Heart right ventricle (tissue), 16 donors: ENCODE data around the gene MBD3L4. TPM values are rescaled to one million over a fixed set of nuclear protein-coding genes. Genes with fewer than 3 reads are reported as not detected.
"Not testable (repeated sequence)": the region's sequence is repeated elsewhere in the genome, so short reads cannot be mapped to it uniquely, and the experiment has no call there.

Source experiments
- ATAC-seq, 8 donors: fragments of 200-7000 bp; cut with Tn5 transposase; one replicate each; pipeline ENCODE4 v1.9.1; 2020; ENCODE audit warnings: mild to moderate bottlenecking in 8 of 8, moderate library complexity in 8 of 8, moderate number of reproducible peaks in 1 of 8
- DNase-seq, 2 donors: peaks; one replicate each; pipeline ENCODE4 v3.0.0-alpha.2; 2020
- H3K27ac ChIP-seq, 10 donors: fragments of 200-600 bp; sonication (generic) in 2 of 10; one replicate each; pipeline versions ENCODE4 v1.5.0 to v1.8.0; 2020 to 2022; ENCODE audit warnings: mild to moderate bottlenecking in 3 of 10
- H3K27me3 ChIP-seq, 7 donors: fragments of 200-600 bp; one replicate each; pipeline ENCODE4 v1.8.0; 2021 to 2022; ENCODE audit warnings: mild to moderate bottlenecking in 2 of 7
- H3K36me3 ChIP-seq, 9 donors: fragments of 200-600 bp; sonication (generic) in 1 of 9; one replicate each; pipeline versions ENCODE4 v1.5.0 to v1.8.0; 2020 to 2022; ENCODE audit warnings: mild to moderate bottlenecking in 2 of 9
- H3K4me1 ChIP-seq, 9 donors: fragments of 200-600 bp; sonication (generic) in 1 of 9; one replicate each; pipeline versions ENCODE4 v1.5.0 to v1.8.0; 2020 to 2022; ENCODE audit warnings: mild to moderate bottlenecking in 4 of 9
- H3K4me3 ChIP-seq, 10 donors: fragments of 200-600 bp; sonication (generic) in 2 of 10; one replicate each; pipeline versions ENCODE4 v1.5.0 to v1.8.0; 2020 to 2022; ENCODE audit warnings: mild to moderate bottlenecking in 7 of 10, moderate library complexity in 2 of 10
- H3K9me3 ChIP-seq, 11 donors: fragments of 200-600 bp in 10 of 11; sonication (generic) in 2 of 11; one replicate each; pipeline versions ENCODE4 v1.5.0 to v1.8.0; 2013 to 2022; ENCODE audit warnings: mild to moderate bottlenecking in 2 of 11, control low read depth in 1 of 11, moderate library complexity in 1 of 11
- WGBS, 2 donors: extraction: QIAGEN DNeasy Blood & Tissue Kit; methylation state at CpG; one replicate each; pipeline ENCODE4 v1.1.7; 2013; ENCODE audit warnings: inconsistent platforms in 1 of 2; 5-methylcytosine and 5-hydroxymethylcytosine counted together
- intact Hi-C, 10 donors: fragments of 100-400 bp; cut with DNase I; formaldehyde crosslinking; loops; one replicate each; pipeline versions ENCODE4 v1.11.1 to v1.14.2; 2022
- polyA plus RNA-seq, 2 donors: library from polyadenylated mRNA; stranded (reverse); fragments of 200-250 nt; gene quantifications; one replicate each; pipeline ENCODE4 v1.2.3, GENCODE V29; 2013
- total RNA-seq, 10 donors: library from RNA; stranded (reverse); fragmentation: NEBNext Ultra II Directional in 3 of 10; extraction: Animal tissue kit (Norgen Biotek cat#: 25700) in 3 of 10; gene quantifications; one replicate each; pipeline versions ENCODE4 v1.2.1 to v1.2.4, GENCODE V29; 2021 to 2023
- TF ChIP-seq, protein P1 (sequence below), 9 donors: fragments of 200-600 bp; sonication (generic) in 2 of 9; IDR thresholded peaks; one replicate each; pipeline versions ENCODE4 v1.5.0 to v1.8.0; 2021 to 2022; ENCODE audit warnings: antibody characterized with exemption in 9 of 9, mild to moderate bottlenecking in 5 of 9, moderate library complexity in 1 of 9
- donor health status: Arrhythmogenic right ventricular cardiomyopathy.
- donor health status: ischemic (EF 13 %, LVEDD 7.1; RV severe dilation, severe dysfunction).
- donor health status: healthy with polysubstance abuse.
- donor health status: DM: no; HTN: yes; CAD: no.
- donor health status: DM: no; HTN: no; CAD: no.
- donor health status: ischemic (EF 25% LVEDD 6.9; RV normal size, moderate dysfunction).
- donor health status: ischemic (EF 25% LVEDD 5.7; RV mildly dilated, moderate dysfunction).
- donor health status: healthy.
- donor health status: DM: yes; HTN: yes; CAD: no.
- donor health status: Ischemic cardiomyopathy.
- donor health status: ischemic (EF 35%, LVEDD 5.7; RV mildly dilated, moderate dysfunction).
- donor health status: nonischemic (EF 11% LVEDD 7.7; RV severe dilation, severe dysfunction).
- donor health status: DM: yes; HTN: yes; CAD: no.
- donor health status: PGD.
- donor health status: ischemic (EF 29% LVEDD 5.4; RV normal size, mild dysfunction).
- donor health status: nonischemic (EF 23%, LVEDD 6.1; RV moderate dilation, normal function).

Gene MBD3L4
- total and polyA plus RNA-seq, 12 donors = not detected

GRCh38 chr19:7030278-7030677 is 9.7 kb downstream of the MBD3L4 start, which contains the start of gene MBD3L5:
TSS of gene MBD3L5 (plus strand) at chr19:7030578. CDS start at chr19:7030612, 34 bp downstream.
- DNase-seq, H3K27ac ChIP-seq, H3K4me1 ChIP-seq, ATAC-seq, H3K36me3 ChIP-seq, H3K27me3 ChIP-seq, intact Hi-C loops, H3K9me3 ChIP-seq, H3K4me3 ChIP-seq: not testable (repeated sequence)
- WGBS, 2 donors = no CpG with 5 or more reads among the region's 9 CpGs

- H3K9me3 ChIP-seq, H3K27me3 ChIP-seq, DNase-seq, H3K4me1 ChIP-seq, H3K4me3 ChIP-seq, H3K36me3 ChIP-seq, ATAC-seq, intact Hi-C loops, H3K27ac ChIP-seq: not testable (repeated sequence)
- no CpG with 5 or more reads among the region's 1 CpG for WGBS, 2 donors
Measured at GRCh38 chr19:7028790-7029189, 11.2 kb downstream of the MBD3L4 start.

GRCh38 chr19:7021331-7021730 is 18.6 kb downstream of the MBD3L4 start, which contains the start of gene MBD3L2B:
TSS of gene MBD3L2B (minus strand) at chr19:7021431. CDS start at chr19:7021397, 34 bp downstream.
- intact Hi-C loops, ATAC-seq, DNase-seq: not testable (repeated sequence)

DNA sequence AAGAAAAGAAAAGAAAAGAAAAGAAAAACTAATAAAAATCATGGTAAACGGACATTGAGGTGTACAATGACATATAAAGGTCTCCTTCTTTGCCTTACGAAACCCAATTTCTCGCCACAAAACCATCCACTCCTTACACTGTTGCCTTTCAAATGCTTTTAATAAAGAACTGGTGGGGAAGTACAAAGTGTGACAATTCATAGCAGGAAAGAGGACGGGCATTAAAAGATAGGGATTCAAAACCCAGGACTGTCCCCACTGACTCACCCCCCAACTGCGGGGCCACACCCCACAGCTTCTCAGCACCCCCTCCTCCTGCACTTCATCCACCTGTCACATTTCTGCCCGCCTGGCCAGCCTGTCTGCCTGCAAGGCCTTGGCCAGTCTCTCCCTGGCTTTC is 21.2 kb downstream of the MBD3L4 start:
- Histone ChIP-seq H3K27me3 (peaks cover 0 to 18% (median 4%) of the 10 kb centered on the region in 7 donors), H3K27ac (no peak overlapping the region), H3K4me1 (peaks cover 0 to 5% (median 0%) of the 10 kb centered on the region in 9 donors), H3K36me3 (no peaks in the 10 kb centered on the region), H3K4me3 (no peak overlapping the region), H3K9me3 (no peaks in the 10 kb centered on the region)
- intact Hi-C loops = no loop called here
- WGBS, 2 donors = 75 to 79% methylated on average over 6 of the region's 6 CpGs
- TF ChIP-seq, protein P1, sequence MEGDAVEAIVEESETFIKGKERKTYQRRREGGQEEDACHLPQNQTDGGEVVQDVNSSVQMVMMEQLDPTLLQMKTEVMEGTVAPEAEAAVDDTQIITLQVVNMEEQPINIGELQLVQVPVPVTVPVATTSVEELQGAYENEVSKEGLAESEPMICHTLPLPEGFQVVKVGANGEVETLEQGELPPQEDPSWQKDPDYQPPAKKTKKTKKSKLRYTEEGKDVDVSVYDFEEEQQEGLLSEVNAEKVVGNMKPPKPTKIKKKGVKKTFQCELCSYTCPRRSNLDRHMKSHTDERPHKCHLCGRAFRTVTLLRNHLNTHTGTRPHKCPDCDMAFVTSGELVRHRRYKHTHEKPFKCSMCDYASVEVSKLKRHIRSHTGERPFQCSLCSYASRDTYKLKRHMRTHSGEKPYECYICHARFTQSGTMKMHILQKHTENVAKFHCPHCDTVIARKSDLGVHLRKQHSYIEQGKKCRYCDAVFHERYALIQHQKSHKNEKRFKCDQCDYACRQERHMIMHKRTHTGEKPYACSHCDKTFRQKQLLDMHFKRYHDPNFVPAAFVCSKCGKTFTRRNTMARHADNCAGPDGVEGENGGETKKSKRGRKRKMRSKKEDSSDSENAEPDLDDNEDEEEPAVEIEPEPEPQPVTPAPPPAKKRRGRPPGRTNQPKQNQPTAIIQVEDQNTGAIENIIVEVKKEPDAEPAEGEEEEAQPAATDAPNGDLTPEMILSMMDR (IDR thresholded peaks at IDR 0.05) = no peak
- no peak for DNase-seq
- ATAC-seq = no peak

More at GRCh38 chr19:7021331-7021730, 18.6 kb downstream of the MBD3L4 start, which contains the start of gene MBD3L2B:
- not testable (repeated sequence) for H3K4me3 ChIP-seq, H3K36me3 ChIP-seq, H3K27ac ChIP-seq, H3K9me3 ChIP-seq, H3K4me1 ChIP-seq
- WGBS, 2 donors = no CpG with 5 or more reads among the region's 6 CpGs
- H3K27me3 ChIP-seq = peaks cover 0 to 15% (median 4%) of the 10 kb centered on the region in 7 donors

GRCh38 chr19:7013678-7014077 is 26.3 kb downstream of the MBD3L4 start:
- DNase-seq = no peak
- Histone ChIP-seq H3K27me3 (peaks cover 0 to 22% (median 8%) of the 10 kb centered on the region in 7 donors), H3K36me3 (no peaks in the 10 kb centered on the region), H3K9me3 (no peaks in the 10 kb centered on the region), H3K4me3 (no peak overlapping the region), H3K4me1 (peaks cover 0 to 23% (median 0%) of the 10 kb centered on the region in 9 donors), H3K27ac (no peak overlapping the region)
- intact Hi-C loops = no loop called here
- 68 to 73% methylated on average over 4 of the region's 4 CpGs for WGBS, 2 donors
- TF ChIP-seq, protein P1 (IDR thresholded peaks at IDR 0.05) = no peak
- no peak for ATAC-seq
